GM12892 (cell line): ENCODE measurements around the gene PCDH8.

Experiments
- POLR2A ChIP-seq: IDR thresholded peaks from 2 replicates; pipeline ENCODE4 v1.6.1; 2011; ENCODE audit warnings: low read depth, low read length, control low read depth
- TAF1 ChIP-seq: IDR thresholded peaks from 2 replicates; pipeline ENCODE4 v1.6.1; 2011; ENCODE audit warnings: low read depth, mild to moderate bottlenecking, control low read depth, low read length, borderline replicate concordance

DNA sequence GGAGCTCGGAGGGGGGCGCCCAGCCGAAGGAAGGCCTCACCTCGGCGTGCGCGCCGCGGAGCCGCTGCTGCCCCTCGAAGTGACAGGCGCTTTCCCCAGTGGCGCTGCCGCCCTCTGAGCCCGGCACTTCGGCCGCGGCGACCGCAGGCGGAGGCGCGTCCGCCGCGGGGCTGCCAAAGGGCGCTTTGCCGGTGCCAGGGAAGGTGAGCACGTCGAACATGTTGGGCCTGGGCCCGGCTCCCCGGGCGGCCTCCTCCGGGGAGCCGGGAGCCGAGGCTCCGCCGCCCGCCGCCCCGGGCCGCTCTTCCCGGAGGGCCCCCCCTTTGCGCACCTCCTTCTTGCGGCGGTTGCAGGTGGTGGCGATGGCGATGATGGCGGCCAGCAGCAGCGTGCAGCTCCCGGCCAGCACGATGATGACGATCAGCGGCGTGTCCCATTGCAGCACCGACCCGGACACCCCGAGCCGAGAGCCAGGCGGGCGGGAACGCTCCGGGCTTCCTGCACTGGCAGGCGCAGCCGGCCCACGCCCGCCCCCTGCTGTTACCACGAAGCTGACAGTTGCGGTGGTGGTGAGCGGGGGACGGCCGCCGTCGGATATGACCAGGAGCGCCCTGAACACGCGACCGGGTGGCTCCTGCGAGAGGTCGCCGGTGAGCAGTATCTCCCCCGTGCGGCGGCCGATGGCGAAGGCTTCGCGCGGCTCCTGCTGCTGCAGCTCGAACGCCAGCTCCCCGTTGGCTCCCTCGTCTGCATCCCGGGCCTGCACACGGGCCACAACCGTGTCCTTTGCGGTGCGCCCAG, 2.5 kb downstream of the PCDH8 start:
- no peak for TF ChIP-seq POLR2A
- no peak for TF ChIP-seq TAF1
